WTC11 (cell line): ENCODE data around the gene CCDC83. TPM values are rescaled to one million over a fixed set of nuclear protein-coding genes. Genes with fewer than 3 reads are reported as not detected.

Source experiments
- ATAC-seq: fragments of 200-7000 bp; cut with Tn5 transposase; 2 replicates; pipeline ENCODE4 v1.10.0; 2021; ENCODE audit warnings: mild to moderate bottlenecking, moderate library complexity
- CTCF ChIA-PET: fragments of 300-600 bp; sonication (Branson Sonifier 250); formaldehyde crosslinking; loops from one replicate; lab custom pipeline; 2021; ENCODE audit warnings: antibody characterized with exemption; lab: Charles Lee
- POLR2A ChIA-PET: fragments of 350-600 bp; sonication (Branson Sonifier 250); formaldehyde crosslinking; loops from one replicate; lab custom pipeline; 2021; ENCODE audit warnings: antibody characterized with exemption; lab: Charles Lee
- DNase-seq: peaks from one replicate; pipeline ENCODE4 v3.0.0; 2021; ENCODE audit warnings: low spot score
- H3K27ac Mint-ChIP-seq: 2 replicates; pipeline ENCODE4 v1.8.0; 2021; ENCODE audit warnings: mixed read lengths
- H3K27me3 Mint-ChIP-seq: 2 replicates; pipeline ENCODE4 v1.8.0; 2021; ENCODE audit warnings: low read depth, mild to moderate bottlenecking, moderate library complexity, mixed read lengths
- H3K36me3 Mint-ChIP-seq: 2 replicates; pipeline ENCODE4 v1.8.0; 2021; ENCODE audit warnings: mixed read lengths
- H3K4me1 Mint-ChIP-seq: 2 replicates; pipeline ENCODE4 v1.8.0; 2022; ENCODE audit warnings: mixed read lengths
- H3K4me3 Mint-ChIP-seq: 2 replicates; pipeline ENCODE4 v1.8.0; 2021; ENCODE audit warnings: mild to moderate bottlenecking, moderate library complexity, mixed read lengths
- H3K9me3 Mint-ChIP-seq: 2 replicates; pipeline ENCODE4 v1.8.0; 2021; ENCODE audit warnings: mixed read lengths
- AFF4 ChIP-seq: sonication (generic); formaldehyde crosslinking; IDR thresholded peaks from 2 replicates; pipeline ENCODE4 v1.8.1; 2023; ENCODE audit warnings: mild to moderate bottlenecking, missing genetic modification reagents, borderline replicate concordance
- ARID4B ChIP-seq: sonication (generic); formaldehyde crosslinking; IDR thresholded peaks from 2 replicates; pipeline ENCODE4 v1.8.0; 2023; ENCODE audit warnings: missing genetic modification reagents, mild to moderate bottlenecking, borderline replicate concordance
- ATF1 ChIP-seq: sonication (generic); formaldehyde crosslinking; IDR thresholded peaks from 2 replicates; pipeline ENCODE4 v1.8.1; 2023; ENCODE audit warnings: mild to moderate bottlenecking, moderate library complexity, missing genetic modification reagents
- CREB1 ChIP-seq: sonication (generic); formaldehyde crosslinking; IDR thresholded peaks from 2 replicates; pipeline ENCODE4 v1.8.0; 2023; ENCODE audit warnings: mild to moderate bottlenecking, missing genetic modification reagents
- ELF4 ChIP-seq: sonication (generic); formaldehyde crosslinking; IDR thresholded peaks from 2 replicates; pipeline ENCODE4 v1.8.1; 2022; ENCODE audit warnings: low read depth, mild to moderate bottlenecking, moderate library complexity, missing genetic modification reagents
- ERG ChIP-seq: fragments of 250-450 bp; sonication (Bioruptor Pico); IDR thresholded peaks from 2 replicates; pipeline ENCODE4 v1.8.0; 2021; ENCODE audit warnings: mild to moderate bottlenecking
- FOXP1 ChIP-seq: sonication (generic); formaldehyde crosslinking; IDR thresholded peaks from 2 replicates; pipeline ENCODE4 v1.8.0; 2022; ENCODE audit warnings: missing genetic modification reagents, mild to moderate bottlenecking, moderate library complexity, borderline replicate concordance
- GABPB1 ChIP-seq: sonication (generic); formaldehyde crosslinking; IDR thresholded peaks from 2 replicates; pipeline ENCODE4 v1.8.1; 2023; ENCODE audit warnings: mild to moderate bottlenecking, missing genetic modification reagents
- HMGA2 ChIP-seq: fragments of 250-450 bp; sonication (Bioruptor Pico); IDR thresholded peaks from 2 replicates; pipeline ENCODE4 v1.4.0; 2021; ENCODE audit warnings: mild to moderate bottlenecking, moderate library complexity
- JAZF1 ChIP-seq: fragments of 250-450 bp; sonication (Bioruptor Pico); IDR thresholded peaks from 2 replicates; pipeline ENCODE4 v1.9.0; 2021; ENCODE audit warnings: moderate library complexity, mild to moderate bottlenecking, inconsistent platforms
- MLX ChIP-seq: sonication (generic); formaldehyde crosslinking; IDR thresholded peaks from 2 replicates; pipeline ENCODE4 v1.8.1; 2023; ENCODE audit warnings: mild to moderate bottlenecking, missing genetic modification reagents, moderate library complexity
- NR2C2 ChIP-seq: sonication (generic); formaldehyde crosslinking; IDR thresholded peaks from 2 replicates; pipeline ENCODE4 v1.8.0; 2022; ENCODE audit warnings: mild to moderate bottlenecking, missing genetic modification reagents
- OVOL2 ChIP-seq: fragments of 250-450 bp; sonication (Bioruptor Pico); IDR thresholded peaks from 2 replicates; pipeline ENCODE4 v1.9.0; 2021; ENCODE audit warnings: mild to moderate bottlenecking, borderline replicate concordance
- SP1 ChIP-seq: sonication (generic); formaldehyde crosslinking; conservative IDR thresholded peaks from 2 replicates; pipeline ENCODE4 v1.8.1; 2022; ENCODE audit warnings: missing genetic modification reagents
- TP53 ChIP-seq: sonication (generic); formaldehyde crosslinking; IDR thresholded peaks from 2 replicates; pipeline ENCODE4 v1.8.1; 2023; ENCODE audit warnings: mild to moderate bottlenecking, missing genetic modification reagents
- ZBTB43 ChIP-seq: sonication (generic); formaldehyde crosslinking; IDR thresholded peaks from 2 replicates; pipeline ENCODE4 v1.8.1; 2023; ENCODE audit warnings: mild to moderate bottlenecking, missing genetic modification reagents
- ZNF317 ChIP-seq: sonication (generic); formaldehyde crosslinking; IDR thresholded peaks from 2 replicates; pipeline ENCODE4 v1.8.1; 2023; ENCODE audit warnings: low read depth, mild to moderate bottlenecking, moderate library complexity, missing genetic modification reagents, borderline replicate concordance
- ZNF425 ChIP-seq: fragments of 250-450 bp; sonication (Bioruptor Pico); conservative IDR thresholded peaks from 2 replicates; pipeline ENCODE4 v1.9.0; 2021; ENCODE audit warnings: mild to moderate bottlenecking
- ZNF671 ChIP-seq: fragments of 250-450 bp; sonication (Bioruptor Pico); IDR thresholded peaks from 2 replicates; pipeline ENCODE4 v1.8.0; 2021; ENCODE audit warnings: mild to moderate bottlenecking
- total RNA-seq: library from RNA; stranded (reverse); gene quantifications from 3 replicates; pipeline ENCODE4 v1.2.3, GENCODE V29; 2021
- TF ChIP-seq, protein P1 (sequence below): fragments of 250-450 bp; sonication (Bioruptor Pico); IDR thresholded peaks from 2 replicates; pipeline ENCODE4 v1.9.0; 2021; ENCODE audit warnings: mild to moderate bottlenecking

Gene CCDC83
- total RNA-seq, 1 experiment from 2014 or later = not detected

DNA sequence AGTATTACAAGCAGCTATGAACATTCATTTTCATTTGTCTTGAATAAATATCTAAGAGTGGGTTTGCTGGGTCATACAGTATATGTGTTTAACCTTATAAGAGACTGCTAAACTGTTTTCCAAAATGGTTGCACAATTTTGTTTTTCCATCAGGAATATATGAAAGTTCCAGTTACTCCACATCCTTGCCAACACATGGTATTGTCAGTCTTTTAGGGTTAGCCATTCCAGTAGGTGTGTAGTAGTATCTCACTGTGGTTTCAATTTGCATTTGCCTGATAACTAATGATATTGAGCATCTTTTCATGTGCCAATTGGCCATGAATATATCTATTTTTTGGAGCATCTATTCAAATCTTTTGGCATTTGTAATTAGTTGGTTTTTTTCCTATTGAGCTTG, 7.7 kb upstream of the CCDC83 start (continued):
- no peak for TF ChIP-seq FOXP1 (CRISPR knock-in tag)
- TF ChIP-seq ZBTB43 (CRISPR knock-in tag) = no peak
- no peak for TF ChIP-seq MLX (CRISPR knock-in tag)
- no peak for TF ChIP-seq SP1 (CRISPR knock-in tag)
- TF ChIP-seq, all 79 proteins: peak for 0

DNA sequence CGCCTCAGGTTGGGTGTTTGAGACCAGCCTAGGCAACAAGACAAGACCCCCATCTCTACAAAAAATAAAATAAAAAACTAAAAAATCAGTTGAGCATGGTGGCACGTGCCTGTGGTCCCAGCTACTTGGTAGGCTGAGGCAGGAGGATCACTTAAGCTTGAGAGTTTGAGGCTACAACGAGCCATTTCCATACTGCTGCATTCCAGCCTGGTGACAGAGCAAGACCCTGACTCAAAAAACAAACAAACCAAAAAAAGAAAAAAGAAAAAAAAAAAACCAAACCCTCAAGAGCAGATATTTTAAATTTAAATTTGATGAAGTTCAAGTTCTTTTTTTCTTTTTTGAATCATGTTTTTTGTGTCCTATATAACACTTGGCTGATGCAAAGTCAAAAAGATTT, 7.2 kb upstream of the CCDC83 start:
- Mint-ChIP-seq H3K27me3 (no peaks in the 10 kb centered on the region; the same call in 1 of the 2 replicates), H3K4me3 (no peak overlapping the region), H3K9me3 (peaks cover 31% of the 10 kb centered on the region)
- DNase-seq (no peak), ATAC-seq (no peak)
- TF ChIP-seq OVOL2 (CRISPR knock-in tag) = no peak
- no peak for TF ChIP-seq JAZF1
- no peak for TF ChIP-seq ELF4 (CRISPR knock-in tag)
- TF ChIP-seq, all 79 proteins: peak for 0
- no peaks in the 10 kb centered on the region for H3K4me1 Mint-ChIP-seq
- POLR2A ChIA-PET = no interaction called here
- no peak overlapping the region for H3K27ac Mint-ChIP-seq
- CTCF ChIA-PET = no interaction called here
- peaks cover 24% of the 10 kb centered on the region for H3K36me3 Mint-ChIP-seq

GRCh38 chr11:85848556-85848955, 6.6 kb upstream of the CCDC83 start:
- ATAC-seq = no peak
- Mint-ChIP-seq H3K27me3 (no peaks in the 10 kb centered on the region; the same call in 1 of the 2 replicates), H3K9me3 (peaks cover 31% of the 10 kb centered on the region), H3K4me1 (no peaks in the 10 kb centered on the region), H3K36me3 (peaks cover 29% of the 10 kb centered on the region), H3K27ac (no peak overlapping the region), H3K4me3 (no peak overlapping the region)
- POLR2A ChIA-PET = no interaction called here
- no peak for DNase-seq
- CTCF ChIA-PET = no interaction called here
- no peak for TF ChIP-seq ZNF317 (CRISPR knock-in tag)
- no peak for TF ChIP-seq ZNF671 (CRISPR knock-in tag)
- TF ChIP-seq ATF1 (CRISPR knock-in tag) = no peak
- TF ChIP-seq, protein P1, sequence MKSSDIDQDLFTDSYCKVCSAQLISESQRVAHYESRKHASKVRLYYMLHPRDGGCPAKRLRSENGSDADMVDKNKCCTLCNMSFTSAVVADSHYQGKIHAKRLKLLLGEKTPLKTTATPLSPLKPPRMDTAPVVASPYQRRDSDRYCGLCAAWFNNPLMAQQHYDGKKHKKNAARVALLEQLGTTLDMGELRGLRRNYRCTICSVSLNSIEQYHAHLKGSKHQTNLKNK (CRISPR knock-in tag) = no peak
- TF ChIP-seq ZNF425 = no peak
- no peak for TF ChIP-seq HMGA2 (CRISPR knock-in tag)
- TF ChIP-seq ARID4B (CRISPR knock-in tag) = no peak
- TF ChIP-seq ERG (CRISPR knock-in tag) = no peak
- no peak for TF ChIP-seq FOXP1 (CRISPR knock-in tag)
- TF ChIP-seq CREB1 = no peak
- TF ChIP-seq TP53 (CRISPR knock-in tag) = no peak
- no peak for TF ChIP-seq NR2C2 (CRISPR knock-in tag)
- no peak for TF ChIP-seq AFF4 (CRISPR knock-in tag)
- TF ChIP-seq GABPB1 = no peak
